ENCODE data around the gene PXDN.

Gene PXDN

GRCh38 chr2:1661891-1662605 is 82.3 kb downstream of the PXDN start:
- Histone ChIP-seq H3K27me3 (no peaks in the 10 kb centered on the region), H3K4me3 (ENCODE audit: low read depth, low read length) (no peak overlapping the region), H3K9me3 (no peaks in the 10 kb centered on the region), H3K36me3 (no peaks in the 10 kb centered on the region), H3K4me1 (no peaks in the 10 kb centered on the region)
- TF ChIP-seq, protein P1, sequence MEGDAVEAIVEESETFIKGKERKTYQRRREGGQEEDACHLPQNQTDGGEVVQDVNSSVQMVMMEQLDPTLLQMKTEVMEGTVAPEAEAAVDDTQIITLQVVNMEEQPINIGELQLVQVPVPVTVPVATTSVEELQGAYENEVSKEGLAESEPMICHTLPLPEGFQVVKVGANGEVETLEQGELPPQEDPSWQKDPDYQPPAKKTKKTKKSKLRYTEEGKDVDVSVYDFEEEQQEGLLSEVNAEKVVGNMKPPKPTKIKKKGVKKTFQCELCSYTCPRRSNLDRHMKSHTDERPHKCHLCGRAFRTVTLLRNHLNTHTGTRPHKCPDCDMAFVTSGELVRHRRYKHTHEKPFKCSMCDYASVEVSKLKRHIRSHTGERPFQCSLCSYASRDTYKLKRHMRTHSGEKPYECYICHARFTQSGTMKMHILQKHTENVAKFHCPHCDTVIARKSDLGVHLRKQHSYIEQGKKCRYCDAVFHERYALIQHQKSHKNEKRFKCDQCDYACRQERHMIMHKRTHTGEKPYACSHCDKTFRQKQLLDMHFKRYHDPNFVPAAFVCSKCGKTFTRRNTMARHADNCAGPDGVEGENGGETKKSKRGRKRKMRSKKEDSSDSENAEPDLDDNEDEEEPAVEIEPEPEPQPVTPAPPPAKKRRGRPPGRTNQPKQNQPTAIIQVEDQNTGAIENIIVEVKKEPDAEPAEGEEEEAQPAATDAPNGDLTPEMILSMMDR (IDR thresholded peaks at IDR 0.05; ENCODE audit: low read depth, low read length): no peak
- DNase-seq: no peak

- no peaks in the 10 kb centered on the region for H3K27me3 ChIP-seq
These were observed 83.4 kb downstream of the PXDN start for GRCh38 chr2:1660656-1661640.

GRCh38 chr2:1659951-1660565 is 84.3 kb downstream of the PXDN start:
- DNase-seq: no peak
- no peaks in the 10 kb centered on the region for H3K4me1 ChIP-seq
- no peaks in the 10 kb centered on the region for H3K9me3 ChIP-seq
- no peak overlapping the region for H3K4me3 ChIP-seq (ENCODE audit: low read depth, low read length)
- TF ChIP-seq, protein P1 (IDR thresholded peaks at IDR 0.05; ENCODE audit: low read depth, low read length): no peak
- no peaks in the 10 kb centered on the region for H3K36me3 ChIP-seq
- no peaks in the 10 kb centered on the region for H3K27me3 ChIP-seq

More at GRCh38 chr2:1660656-1661640, 83.4 kb downstream of the PXDN start:
- TF ChIP-seq, protein P1 (IDR thresholded peaks at IDR 0.05; ENCODE audit: low read depth, low read length): no peak
- Histone ChIP-seq H3K36me3 (no peaks in the 10 kb centered on the region), H3K9me3 (no peaks in the 10 kb centered on the region), H3K4me1 (no peaks in the 10 kb centered on the region), H3K4me3 (ENCODE audit: low read depth, low read length) (no peak overlapping the region)
- DNase-seq: no peak

DNA sequence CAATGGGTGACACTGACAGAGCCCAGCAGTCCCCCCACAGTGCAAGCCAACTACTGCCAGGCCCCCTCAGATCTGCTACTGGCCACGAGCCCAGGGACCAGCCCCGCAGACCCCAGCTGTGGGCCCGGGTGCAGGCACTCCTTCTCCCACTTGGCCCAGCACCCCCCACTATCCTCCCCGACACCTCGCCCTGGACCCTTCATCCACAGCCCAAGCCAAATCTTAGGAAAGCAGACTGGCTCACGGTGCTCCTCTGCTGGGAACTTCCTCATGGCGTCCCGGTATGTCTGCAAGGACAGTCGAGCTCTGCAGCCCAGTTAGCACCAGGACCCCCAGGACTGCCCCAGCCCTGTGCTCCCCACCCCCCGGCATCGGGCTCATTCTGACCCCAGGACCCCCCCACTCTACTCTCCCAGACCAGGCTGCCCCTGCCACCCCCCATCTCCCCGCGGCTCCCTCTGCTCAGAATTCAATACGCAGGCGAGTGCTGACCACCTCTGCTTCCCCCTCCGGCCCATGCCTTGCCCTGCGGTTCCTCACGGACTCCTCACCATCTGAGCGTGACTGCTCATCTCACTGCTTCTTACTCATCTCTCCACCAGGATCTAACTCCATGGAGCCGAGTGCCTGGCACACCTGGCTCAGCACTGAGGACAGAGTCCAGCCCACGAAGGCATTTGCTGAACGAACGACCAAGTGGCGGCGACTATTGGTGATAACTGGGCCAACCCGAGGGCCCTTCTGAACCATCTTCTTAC is 85.7 kb downstream of the PXDN start:
- H3K9me3 ChIP-seq: no peaks in the 10 kb centered on the region
- H3K4me1 ChIP-seq: no peaks in the 10 kb centered on the region
- H3K4me3 ChIP-seq (ENCODE audit: low read depth, low read length): no peak overlapping the region
- H3K36me3 ChIP-seq: no peaks in the 10 kb centered on the region
- TF ChIP-seq, protein P1 (IDR thresholded peaks at IDR 0.05; ENCODE audit: low read depth, low read length): no peak
- H3K27me3 ChIP-seq: no peaks in the 10 kb centered on the region
- no peak for DNase-seq

- no peaks in the 10 kb centered on the region for H3K9me3 ChIP-seq
- no peak overlapping the region for H3K4me3 ChIP-seq (ENCODE audit: low read depth, low read length)
- H3K27me3 ChIP-seq: no peaks in the 10 kb centered on the region
- no peak for DNase-seq
- no peaks in the 10 kb centered on the region for H3K36me3 ChIP-seq
- TF ChIP-seq, protein P1 (IDR thresholded peaks at IDR 0.05; ENCODE audit: low read depth, low read length): no peak
- no peaks in the 10 kb centered on the region for H3K4me1 ChIP-seq
These were observed 87.1 kb downstream of the PXDN start for GRCh38 chr2:1656961-1657841.
